ENCODE measurements around the gene ARL6IP4. TPM values are rescaled to one million over a fixed set of nuclear protein-coding genes. Genes with fewer than 3 reads are reported as not detected.
"Not testable (repeated sequence)": the region's sequence is repeated elsewhere in the genome, so short reads cannot be mapped to it uniquely, and the experiment has no call there.

ARL6IP4 gene
- total RNA-seq, 4 donors from 2014 or later: 123 to 175 (median 156) TPM

DNA sequence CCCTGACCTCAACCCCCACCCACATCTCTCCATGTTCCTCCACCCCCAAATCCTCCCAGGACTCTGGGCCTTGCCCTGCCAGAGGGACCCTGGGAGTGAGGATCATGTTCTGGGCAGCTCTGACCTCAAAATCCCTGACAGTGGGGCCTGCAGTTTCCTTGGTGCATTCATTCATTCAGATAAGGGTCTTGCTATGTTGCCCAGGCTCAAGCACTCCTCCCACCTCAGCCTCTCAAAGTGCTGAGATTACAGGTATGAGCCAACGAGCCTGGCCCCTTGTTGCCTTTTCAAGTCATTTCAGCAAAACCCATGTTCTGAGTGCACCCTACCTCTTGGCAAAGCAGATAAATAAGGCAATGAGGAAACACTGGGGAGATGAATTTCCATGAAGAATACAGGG lies 29.6 kb downstream of the ARL6IP4 start:
- intact Hi-C loops (cut with DNase I; ENCODE audit: low total_unique reads): no loop called here
- Histone ChIP-seq H3K4me3 (no peak overlapping the region), H3K9me3 (no peaks in the 10 kb centered on the region), H3K27ac (no peak overlapping the region), H3K36me3 (peaks cover 0 to 7% of the 10 kb centered on the region in 2 donors), H3K4me1 (no peaks in the 10 kb centered on the region), H3K27me3 (no peaks in the 10 kb centered on the region)
- in situ Hi-C loops (cut with MboI; ENCODE audit: low sequenced_read_pairs in 4 of 4): no loop called here
- ATAC-seq (no peak), DNase-seq (no peak)
- TF ChIP-seq, protein P1, sequence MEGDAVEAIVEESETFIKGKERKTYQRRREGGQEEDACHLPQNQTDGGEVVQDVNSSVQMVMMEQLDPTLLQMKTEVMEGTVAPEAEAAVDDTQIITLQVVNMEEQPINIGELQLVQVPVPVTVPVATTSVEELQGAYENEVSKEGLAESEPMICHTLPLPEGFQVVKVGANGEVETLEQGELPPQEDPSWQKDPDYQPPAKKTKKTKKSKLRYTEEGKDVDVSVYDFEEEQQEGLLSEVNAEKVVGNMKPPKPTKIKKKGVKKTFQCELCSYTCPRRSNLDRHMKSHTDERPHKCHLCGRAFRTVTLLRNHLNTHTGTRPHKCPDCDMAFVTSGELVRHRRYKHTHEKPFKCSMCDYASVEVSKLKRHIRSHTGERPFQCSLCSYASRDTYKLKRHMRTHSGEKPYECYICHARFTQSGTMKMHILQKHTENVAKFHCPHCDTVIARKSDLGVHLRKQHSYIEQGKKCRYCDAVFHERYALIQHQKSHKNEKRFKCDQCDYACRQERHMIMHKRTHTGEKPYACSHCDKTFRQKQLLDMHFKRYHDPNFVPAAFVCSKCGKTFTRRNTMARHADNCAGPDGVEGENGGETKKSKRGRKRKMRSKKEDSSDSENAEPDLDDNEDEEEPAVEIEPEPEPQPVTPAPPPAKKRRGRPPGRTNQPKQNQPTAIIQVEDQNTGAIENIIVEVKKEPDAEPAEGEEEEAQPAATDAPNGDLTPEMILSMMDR (IDR thresholded peaks at IDR 0.05 in 4 of 5, conservative IDR thresholded peaks at IDR 0.05 in 1 of 5): no peak
- no peak for TF ChIP-seq POLR2A (IDR thresholded peaks at IDR 0.05)

GRCh38 chr12:123010681-123011080 lies 30.2 kb downstream of the ARL6IP4 start:
- in situ Hi-C loops (cut with MboI; ENCODE audit: low sequenced_read_pairs in 4 of 4): no loop called here
- intact Hi-C loops (cut with DNase I; ENCODE audit: low total_unique reads): no loop called here
- DNase-seq: no peak

GRCh38 chr12:123011701-123012100 lies 31.2 kb downstream of the ARL6IP4 start:
- no peaks in the 10 kb centered on the region for H3K4me1 ChIP-seq
- H3K36me3 ChIP-seq: peaks cover 0 to 7% of the 10 kb centered on the region in 2 donors
- TF ChIP-seq, protein P1 (IDR thresholded peaks at IDR 0.05 in 4 of 5, conservative IDR thresholded peaks at IDR 0.05 in 1 of 5): no peak
- TF ChIP-seq POLR2A (IDR thresholded peaks at IDR 0.05): no peak
- H3K4me3 ChIP-seq: no peak overlapping the region
- H3K27me3 ChIP-seq: no peaks in the 10 kb centered on the region
- ATAC-seq (no peak), DNase-seq (no peak)
- H3K9me3 ChIP-seq: no peaks in the 10 kb centered on the region
- in situ Hi-C loops (cut with MboI; ENCODE audit: low sequenced_read_pairs in 4 of 4) (no loop called here), intact Hi-C loops (cut with DNase I; ENCODE audit: low total_unique reads) (no loop called here)
- no peak overlapping the region for H3K27ac ChIP-seq

More at GRCh38 chr12:123010681-123011080, 30.2 kb downstream of the ARL6IP4 start:
- no peak for ATAC-seq
- Histone ChIP-seq H3K36me3 (peaks cover 0 to 7% of the 10 kb centered on the region in 2 donors), H3K27ac (no peak overlapping the region), H3K4me1 (no peaks in the 10 kb centered on the region), H3K9me3 (no peaks in the 10 kb centered on the region), H3K27me3 (no peaks in the 10 kb centered on the region), H3K4me3 (no peak overlapping the region)
- TF ChIP-seq, protein P1 (IDR thresholded peaks at IDR 0.05 in 4 of 5, conservative IDR thresholded peaks at IDR 0.05 in 1 of 5): no peak
- no peak for TF ChIP-seq POLR2A (IDR thresholded peaks at IDR 0.05)

DNA sequence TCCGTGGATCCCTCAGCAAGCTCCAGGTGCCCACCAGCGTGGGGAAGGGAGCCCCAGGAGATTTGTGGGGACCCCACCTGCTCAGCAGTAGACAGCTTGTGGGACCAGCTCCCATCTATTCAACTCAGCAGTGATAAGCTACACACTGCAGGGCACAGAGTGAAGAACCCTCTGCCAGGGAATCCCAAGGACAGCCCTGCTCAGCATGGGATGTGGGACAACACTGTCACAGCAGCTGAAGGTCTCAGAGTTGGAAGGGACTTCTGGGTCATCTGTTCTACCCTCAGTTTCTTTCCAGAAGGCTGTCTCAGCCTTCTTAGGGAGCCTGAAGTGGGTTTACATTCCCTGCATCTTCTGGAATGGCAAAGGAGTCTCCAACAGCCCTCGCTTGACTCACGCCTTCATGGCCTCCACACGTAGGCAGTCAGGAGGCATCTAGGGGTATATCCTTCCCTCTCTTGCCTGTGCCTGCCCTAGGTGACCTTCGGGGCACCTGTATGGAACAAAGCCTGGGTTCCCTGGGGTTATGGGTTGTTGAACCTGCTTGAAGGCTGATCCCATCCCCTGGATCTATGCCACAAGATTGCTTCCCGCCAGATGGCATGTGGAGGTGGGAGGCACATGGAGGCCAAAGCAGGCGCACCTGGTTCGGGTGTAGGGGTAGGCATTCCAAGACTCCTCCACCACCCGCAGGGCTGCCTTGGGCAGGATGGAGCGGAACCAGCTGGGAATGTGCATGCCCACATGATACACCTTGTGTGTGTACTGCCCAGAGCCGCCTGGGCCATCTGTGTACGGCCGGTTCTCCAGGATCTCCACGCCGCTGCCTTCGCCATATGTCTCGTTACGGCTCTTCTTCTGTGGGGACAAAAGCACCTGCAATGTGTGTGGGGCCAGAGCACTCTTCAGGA lies 33.0 kb downstream of the ARL6IP4 start:
- H3K27me3 ChIP-seq: no peaks in the 10 kb centered on the region
- no peak for ATAC-seq
- intact Hi-C loops (cut with DNase I; ENCODE audit: low total_unique reads) (no loop called here), in situ Hi-C loops (cut with MboI; ENCODE audit: low sequenced_read_pairs in 4 of 4) (no loop called here)
- no peak overlapping the region for H3K4me3 ChIP-seq
- TF ChIP-seq, protein P1 (IDR thresholded peaks at IDR 0.05 in 4 of 5, conservative IDR thresholded peaks at IDR 0.05 in 1 of 5): no peak
- no peak for TF ChIP-seq POLR2A (IDR thresholded peaks at IDR 0.05)
- no peak for DNase-seq
- no peaks in the 10 kb centered on the region for H3K9me3 ChIP-seq
- H3K4me1 ChIP-seq: no peaks in the 10 kb centered on the region
- H3K36me3 ChIP-seq: peaks cover 0 to 7% of the 10 kb centered on the region in 2 donors
- no peak overlapping the region for H3K27ac ChIP-seq

GRCh38 chr12:123014473-123014872 lies 34.0 kb downstream of the ARL6IP4 start:
- intact Hi-C loops (cut with DNase I; ENCODE audit: low total_unique reads); ATAC-seq; in situ Hi-C loops (cut with MboI; ENCODE audit: low sequenced_read_pairs in 4 of 4): not testable (repeated sequence)

More at GRCh38 chr12:123014473-123014872, 34.0 kb downstream of the ARL6IP4 start:
- DNase-seq, H3K9me3 ChIP-seq, H3K27ac ChIP-seq, H3K36me3 ChIP-seq, H3K4me3 ChIP-seq, H3K4me1 ChIP-seq, H3K27me3 ChIP-seq: not testable (repeated sequence)
